CD4-positive, alpha-beta T cell treated with Interleukin-17A for 4 hours (primary cell): ENCODE data around the gene TSLP.

Experiments used
- DNase-seq: peaks from one replicate; pipeline ENCODE4 v3.0.0-alpha.2; 2020; ENCODE audit warnings: mixed read lengths

TSLP gene

DNA sequence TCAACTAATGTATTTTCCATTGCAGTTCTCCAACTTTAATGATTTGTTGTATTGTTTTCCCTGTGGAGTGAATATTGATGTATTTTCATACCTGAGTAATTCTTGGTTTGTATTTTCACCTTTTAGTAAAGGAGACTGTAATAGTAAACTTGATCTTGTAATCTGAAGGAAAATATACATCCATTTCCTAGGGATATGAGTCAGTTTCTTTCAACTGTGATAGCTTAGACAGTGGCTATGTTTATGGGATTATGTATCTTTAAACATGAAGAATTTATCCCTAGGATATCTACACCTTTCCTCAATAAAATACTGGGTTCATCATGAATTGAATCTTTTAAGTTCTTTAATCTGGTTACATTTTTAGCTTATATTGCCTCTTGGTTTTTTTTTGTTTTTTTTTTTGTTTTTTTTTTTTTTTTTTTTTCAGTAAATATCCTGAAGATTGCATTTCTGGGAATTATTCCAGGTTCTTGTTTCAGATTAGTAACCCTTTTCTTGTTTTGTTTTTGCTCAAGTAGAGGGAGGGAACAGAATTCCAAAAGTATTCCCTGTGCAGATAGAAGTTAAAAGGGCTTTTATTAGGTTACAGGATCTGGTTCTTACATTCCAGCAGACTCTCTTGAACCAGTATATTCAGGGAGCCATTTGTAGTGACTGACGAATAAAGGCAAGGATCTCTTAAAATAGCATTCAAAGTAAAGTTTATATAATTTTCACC, 27.7 kb downstream of the TSLP start:
- no peak for DNase-seq

GRCh38 chr5:111106320-111106948, 34.9 kb downstream of the TSLP start:
- no peak for DNase-seq

DNA sequence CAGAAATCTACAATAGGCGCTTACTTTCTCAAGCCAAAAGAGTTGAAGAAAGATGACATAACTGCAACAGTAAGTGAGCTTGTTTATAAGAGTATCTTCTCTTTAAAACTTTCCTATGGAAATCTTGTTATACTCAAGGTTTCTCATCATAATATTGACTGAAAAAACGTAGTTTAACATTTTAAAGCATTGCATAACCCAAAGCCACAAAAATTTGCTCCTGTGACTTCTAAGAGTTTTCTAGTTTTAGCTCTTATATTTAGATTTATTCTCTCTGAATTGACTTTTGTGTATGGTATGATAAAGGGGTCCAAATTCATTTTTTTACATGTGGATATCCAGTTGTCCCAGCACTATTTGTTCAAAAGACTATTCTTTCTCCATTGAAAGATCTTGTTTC, 35.9 kb downstream of the TSLP start:
- no peak for DNase-seq

DNA sequence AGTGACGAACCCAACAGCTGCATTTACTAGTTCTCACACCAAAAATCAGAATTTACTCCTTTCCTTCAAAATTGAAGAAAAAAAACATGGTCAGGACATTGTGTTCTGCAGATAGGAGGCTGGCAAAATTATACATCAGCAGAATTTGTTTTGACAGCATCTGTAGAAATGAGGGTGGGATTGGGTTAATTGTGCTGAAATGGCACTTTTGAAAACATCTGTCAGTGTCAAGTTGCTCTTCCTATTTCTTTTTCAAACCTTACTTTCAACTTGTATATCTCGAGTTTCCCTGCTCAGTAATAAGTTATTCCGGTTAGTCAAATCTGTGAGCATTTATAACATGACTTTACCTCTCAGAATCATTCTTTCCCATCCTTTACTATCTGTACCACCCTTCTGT, 40.4 kb downstream of the TSLP start:
- DNase-seq = no peak

DNA sequence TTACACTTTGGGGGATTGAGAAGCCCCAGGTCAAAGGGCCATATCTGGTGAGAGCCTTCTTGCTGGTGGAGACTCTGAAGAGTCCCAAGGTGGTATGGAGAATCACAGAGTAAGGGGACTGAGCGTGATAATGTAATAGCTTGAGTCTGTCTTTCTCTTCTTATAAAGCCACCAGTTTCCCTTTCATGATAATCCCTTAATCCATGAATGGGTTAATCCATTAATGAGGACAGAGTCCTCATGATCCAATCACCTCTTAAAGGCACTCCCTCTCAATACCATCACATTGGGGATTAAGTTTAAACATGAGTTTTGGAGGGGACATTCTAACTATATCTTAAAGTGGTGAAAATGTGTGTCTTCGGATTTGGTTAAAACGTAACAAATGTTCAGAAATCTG, 42.2 kb downstream of the TSLP start:
- DNase-seq = no peak

GRCh38 chr5:111115229-111115628, 43.7 kb downstream of the TSLP start:
- no peak for DNase-seq

DNA sequence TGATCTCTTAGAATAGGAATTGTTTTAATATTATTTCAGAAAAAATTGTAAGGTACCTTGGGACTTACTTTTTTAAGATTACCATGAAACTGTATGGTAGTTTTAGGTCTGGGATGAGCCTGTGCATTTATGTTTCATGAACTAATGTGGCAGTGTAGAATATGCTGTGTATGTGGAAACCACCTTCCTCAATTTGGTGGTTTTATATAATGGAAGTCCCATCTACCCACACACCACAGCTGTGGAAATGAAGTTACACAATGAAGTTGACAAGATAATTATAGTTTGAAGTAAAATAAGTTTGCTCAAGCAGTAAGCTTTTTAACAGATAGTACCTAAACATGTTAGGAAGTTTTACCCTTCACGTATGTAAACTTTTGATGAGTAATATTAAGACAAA, 45.0 kb downstream of the TSLP start:
- DNase-seq = no peak

- no peak for DNase-seq
Measured at GRCh38 chr5:111117136-111117535, 45.6 kb downstream of the TSLP start.

DNA sequence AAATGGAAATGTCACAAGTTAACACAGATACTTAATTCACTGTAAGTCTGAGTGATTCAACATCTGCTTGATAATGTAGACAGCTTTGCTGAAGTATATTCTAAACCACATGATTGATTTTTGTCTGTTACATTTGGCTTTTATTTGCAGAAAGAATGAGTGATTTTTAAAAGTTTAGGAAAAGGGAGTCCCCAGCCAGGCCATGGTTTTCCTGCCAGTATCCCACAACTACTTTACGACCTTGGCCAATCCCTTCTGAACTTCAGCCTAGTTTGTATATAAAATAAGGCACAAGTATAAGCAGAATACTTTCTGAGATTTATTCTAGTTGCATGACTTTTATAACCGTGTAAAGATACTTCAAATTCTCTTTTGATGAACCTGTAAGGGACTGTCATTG, 47.7 kb downstream of the TSLP start:
- DNase-seq = no peak

GRCh38 chr5:111119856-111120255, 48.3 kb downstream of the TSLP start:
- no peak for DNase-seq

DNA sequence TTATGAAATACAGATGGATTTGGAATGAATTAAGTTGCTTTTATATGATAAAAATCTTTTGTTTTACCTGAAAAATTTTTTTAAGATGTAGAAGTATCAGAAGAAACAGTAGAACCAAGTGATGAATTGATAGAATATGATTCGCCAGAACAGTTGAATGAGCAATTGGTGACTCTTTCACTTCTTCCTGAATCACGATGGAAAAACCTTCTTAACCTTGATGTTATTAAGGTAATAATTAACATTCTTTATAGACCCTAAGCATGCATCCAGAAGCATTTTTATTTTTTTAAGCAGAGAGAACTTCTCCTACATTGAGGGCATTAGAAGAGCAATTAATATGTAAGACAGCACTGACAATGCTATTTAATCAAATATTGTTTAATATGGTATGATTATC, 49.4 kb downstream of the TSLP start:
- no peak for DNase-seq

DNA sequence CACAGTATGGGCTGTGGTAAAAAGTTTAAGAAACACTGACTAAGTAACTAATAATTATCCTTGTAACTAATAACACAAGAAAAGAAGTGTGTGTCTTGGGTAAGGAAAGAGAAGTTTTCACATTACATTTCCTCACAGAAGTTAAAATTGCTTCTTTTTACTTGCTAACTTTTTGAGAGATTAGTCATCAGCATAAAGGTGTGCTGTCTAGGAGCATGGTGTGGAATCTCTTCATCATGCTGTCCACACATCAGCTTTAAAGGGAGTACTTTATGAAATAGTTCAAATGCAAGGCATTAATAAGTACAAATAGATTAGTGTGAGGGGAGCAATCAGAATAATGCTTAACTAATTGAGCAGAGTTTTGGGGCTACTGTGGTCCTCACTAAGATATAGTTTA, 50.4 kb downstream of the TSLP start:
- no peak for DNase-seq

DNA sequence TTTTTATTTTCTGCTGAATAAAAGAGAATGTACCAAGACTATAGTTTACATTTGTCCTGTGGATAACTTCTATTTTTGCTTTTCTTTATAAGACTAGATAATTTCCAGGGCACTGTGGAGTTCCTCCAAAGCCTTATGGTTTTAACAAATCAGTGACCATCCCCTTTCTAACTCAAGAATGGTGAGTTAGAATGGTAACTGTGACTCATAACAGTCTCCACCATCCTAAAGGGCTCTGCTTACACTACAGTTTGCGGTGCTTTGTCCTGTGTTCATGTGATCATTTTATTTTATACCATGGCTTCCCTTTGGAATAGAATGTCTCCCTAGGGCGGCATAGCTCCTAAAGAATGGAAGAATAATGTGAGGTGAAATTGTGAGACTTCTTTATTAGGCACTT, 50.9 kb downstream of the TSLP start:
- DNase-seq = no peak

- DNase-seq = no peak
Measured at GRCh38 chr5:111124793-111125192, 53.3 kb downstream of the TSLP start.

GRCh38 chr5:111126896-111127295, 55.4 kb downstream of the TSLP start:
- no peak for DNase-seq
